CD4-positive, alpha-beta T cell (primary cell): ENCODE results near the gene TTN. TPM values are rescaled to one million over a fixed set of nuclear protein-coding genes. Genes with fewer than 3 reads are reported as not detected.
A peak's percentile ranks its signal among the peaks of the same experiment; 100 is the strongest.

Source experiments
- ATAC-seq: fragments of 200-7000 bp; cut with Tn5 transposase; one replicate; pipeline ENCODE4 v1.10.0; 2022; ENCODE audit warnings: mild to moderate bottlenecking; ENCODE audit not compliant: poor library complexity
- CTCF ChIA-PET: fragments of 350-600 bp; sonication (Branson Sonifier 250); formaldehyde crosslinking; loops from one replicate; lab custom pipeline; 2021; ENCODE audit warnings: antibody characterized with exemption, inconsistent platforms; lab: Charles Lee
- POLR2A ChIA-PET: fragments of 350-600 bp; sonication (Branson Sonifier 250); formaldehyde crosslinking; loops from one replicate; lab custom pipeline; 2021; ENCODE audit warnings: antibody characterized with exemption, inconsistent platforms; lab: Charles Lee
- DNase-seq, 14 experiments: peaks; one replicate each; pipeline ENCODE4 v3.0.0-alpha.2; 2013 to 2020; ENCODE audit warnings: mixed read lengths in 2 of 14
- H3K27ac ChIP-seq, 2 donors: one replicate each; pipeline versions ENCODE4 v1.5.1 to v1.7.0; 2013; ENCODE audit warnings: low read length in 2 of 2, low read depth in 1 of 2, mild to moderate bottlenecking in 1 of 2
- H3K27me3 ChIP-seq, 2 experiments: 1 replicate in 1 of 2; 2 replicates in 1 of 2; pipeline versions ENCODE4 v1.6.1 to v1.7.0; 2013; ENCODE audit warnings: low read length in 2 of 2, control low read depth in 1 of 2, mild to moderate bottlenecking in 1 of 2, moderate library complexity in 1 of 2; ENCODE audit not compliant: insufficient read depth in 2 of 2, control insufficient read depth in 1 of 2
- H3K36me3 ChIP-seq: one replicate; pipeline ENCODE4 v1.6.1; 2013; ENCODE audit warnings: low read length, control low read depth; ENCODE audit not compliant: insufficient read depth
- H3K4me1 ChIP-seq: one replicate; pipeline ENCODE4 v1.6.1; 2013; ENCODE audit warnings: low read length, control low read depth; ENCODE audit not compliant: insufficient read depth
- H3K4me3 ChIP-seq: one replicate; pipeline ENCODE4 v1.5.1; 2013; ENCODE audit warnings: mild to moderate bottlenecking, low read length, moderate library complexity
- H3K9me3 ChIP-seq, 2 experiments: 1 replicate in 1 of 2; 2 replicates in 1 of 2; pipeline versions ENCODE4 v1.6.1 to v1.7.0; 2013; ENCODE audit warnings: low read length in 2 of 2, mild to moderate bottlenecking in 2 of 2, control low read depth in 1 of 2, moderate library complexity in 1 of 2; ENCODE audit not compliant: control insufficient read depth in 1 of 2, insufficient read depth in 1 of 2
- H3K27ac Mint-ChIP-seq: one replicate; pipeline ENCODE4 v1.8.0; 2020; ENCODE audit warnings: mixed read lengths
- H3K27me3 Mint-ChIP-seq: one replicate; pipeline ENCODE4 v1.8.0; 2021; ENCODE audit warnings: mixed read lengths
- H3K36me3 Mint-ChIP-seq: one replicate; pipeline ENCODE4 v1.8.0; 2021; ENCODE audit warnings: low read depth, mixed read lengths
- H3K4me1 Mint-ChIP-seq: one replicate; pipeline ENCODE4 v1.8.0; 2021; ENCODE audit warnings: low read depth, mixed read lengths
- H3K4me3 Mint-ChIP-seq: one replicate; pipeline ENCODE4 v1.8.0; 2020; ENCODE audit warnings: mild to moderate bottlenecking, mixed read lengths
- H3K9me3 Mint-ChIP-seq: one replicate; pipeline ENCODE4 v1.8.0; 2020; ENCODE audit warnings: mixed read lengths
- CTCF ChIP-seq: fragments of 200-600 bp; IDR thresholded peaks from one replicate; pipeline ENCODE4 v1.8.0; 2022; ENCODE audit warnings: antibody characterized with exemption, mild to moderate bottlenecking
- intact Hi-C, 2 experiments: fragments of 100-400 bp; cut with DNase I in 1 of 2; cut with micrococcal nuclease in 1 of 2; formaldehyde crosslinking; loops; one replicate each; pipeline versions ENCODE4 v1.15.1 to v1.9.0; 2023 to 2025; cut with DNase I, micrococcal nuclease
- total RNA-seq, 174 experiments: library from RNA in 2 of 174; stranded (reverse) in 2 of 174; gene quantifications; one replicate each; pipeline ENCODE4 v1.2.3 and lab custom pipeline; 2021 to 2026

TTN gene
- total RNA-seq, 2 experiments from 2014 or later = 27.5 to 29.2 TPM

DNA sequence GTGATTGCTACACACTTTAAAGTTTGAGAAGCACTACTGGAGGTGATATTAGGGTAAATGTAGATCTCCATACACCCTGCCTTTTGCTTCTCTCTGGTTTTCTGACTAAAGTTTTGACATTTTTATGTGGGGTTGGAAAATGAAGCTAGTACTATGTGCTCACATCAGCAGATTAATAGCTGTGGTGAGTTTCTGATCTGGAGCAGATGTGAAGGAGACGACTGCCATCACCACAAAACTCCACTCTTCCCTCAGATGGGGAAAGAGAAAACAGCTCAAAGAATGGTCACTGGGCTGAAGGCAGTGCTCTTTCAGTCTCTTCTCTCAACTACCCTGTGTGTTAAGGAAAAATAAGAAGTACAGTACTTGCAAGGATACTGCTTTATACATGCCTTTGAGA lies 289.7 kb downstream of the TTN start:
- H3K27me3 Mint-ChIP-seq = no peaks in the 10 kb centered on the region
- H3K27ac ChIP-seq = no peak overlapping the region
- peaks cover 21% of the 10 kb centered on the region for H3K4me1 Mint-ChIP-seq
- ChIA-PET CTCF (no interaction called here), POLR2A (no interaction called here)
- intact Hi-C loops = no loop called here
- H3K27me3 ChIP-seq = no peaks in the 10 kb centered on the region
- no peaks in the 10 kb centered on the region for H3K9me3 ChIP-seq
- H3K36me3 ChIP-seq = peaks cover 6% of the 10 kb centered on the region
- no peak overlapping the region for H3K27ac Mint-ChIP-seq
- H3K4me3 ChIP-seq = no peak overlapping the region
- no peak overlapping the region for H3K4me3 Mint-ChIP-seq
- H3K4me1 ChIP-seq = no peaks in the 10 kb centered on the region
- no peak for TF ChIP-seq CTCF
- DNase-seq (no peak), ATAC-seq (no peak)
- no peaks in the 10 kb centered on the region for H3K9me3 Mint-ChIP-seq
- H3K36me3 Mint-ChIP-seq = peaks cover 41% of the 10 kb centered on the region

DNA sequence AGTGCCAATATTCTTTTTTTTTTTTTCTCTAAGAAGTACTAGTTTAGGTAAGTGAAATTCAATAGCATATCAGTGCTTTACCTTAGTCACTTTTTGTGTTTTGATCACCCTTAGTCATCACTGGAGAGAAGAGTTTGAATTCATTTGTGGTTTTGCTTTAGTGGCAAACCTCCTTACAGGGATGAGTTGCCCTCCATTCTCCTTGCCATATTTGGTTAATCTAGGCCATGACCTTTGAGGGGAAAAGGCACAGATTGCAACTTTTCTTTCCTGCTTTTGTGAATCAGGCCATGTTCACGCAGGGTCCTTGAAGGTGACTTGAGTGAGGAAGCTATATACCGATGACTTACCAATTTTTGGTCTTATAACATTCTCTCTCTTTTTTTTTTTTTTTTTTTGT lies 292.6 kb downstream of the TTN start:
- Histone ChIP-seq H3K4me1 (no peaks in the 10 kb centered on the region), H3K9me3 (no peaks in the 10 kb centered on the region), H3K27ac (no peak overlapping the region), H3K27me3 (no peaks in the 10 kb centered on the region), H3K36me3 (peaks cover 12% of the 10 kb centered on the region), H3K4me3 (no peak overlapping the region)
- Mint-ChIP-seq H3K27ac (no peak overlapping the region), H3K4me1 (peaks cover 17% of the 10 kb centered on the region), H3K36me3 (peaks cover 53% of the 10 kb centered on the region), H3K4me3 (no peak overlapping the region), H3K9me3 (no peaks in the 10 kb centered on the region), H3K27me3 (no peaks in the 10 kb centered on the region)
- no peak for TF ChIP-seq CTCF
- peak; percentile 68 for ATAC-seq
- intact Hi-C loops = no loop called here
- DNase-seq = peak in 4 of 14 experiments; percentile 28 to 51 (median 43)
- POLR2A ChIA-PET = no interaction called here
- CTCF ChIA-PET = interaction anchor here (0.7 to 1.1 kb wide), 2 partner anchors 9 to 20 kb away, joined by 3 to 4 read pairs; no protein-coding TSS in a partner anchor

GRCh38 chr2:178513876-178514275 lies 293.3 kb downstream of the TTN start:
- no peak for DNase-seq
- Histone ChIP-seq H3K27me3 (no peaks in the 10 kb centered on the region), H3K9me3 (no peaks in the 10 kb centered on the region), H3K36me3 (peaks cover 11% of the 10 kb centered on the region), H3K4me1 (no peaks in the 10 kb centered on the region), H3K4me3 (no peak overlapping the region), H3K27ac (no peak overlapping the region)
- no peak for TF ChIP-seq CTCF
- CTCF ChIA-PET = no interaction called here
- Mint-ChIP-seq H3K27ac (no peak overlapping the region), H3K36me3 (peaks cover 56% of the 10 kb centered on the region), H3K9me3 (no peaks in the 10 kb centered on the region), H3K4me1 (peaks cover 17% of the 10 kb centered on the region), H3K4me3 (no peak overlapping the region), H3K27me3 (no peaks in the 10 kb centered on the region)
- intact Hi-C loops = no loop called here
- POLR2A ChIA-PET = no interaction called here
- ATAC-seq = no peak
